Sigmoid colon (tissue), 4 donors: ENCODE measurements around the gene ABCC6.

ENCODE experiments used
- EP300 ChIP-seq, 4 donors: sonication (generic); formaldehyde crosslinking; IDR thresholded peaks; one replicate each; pipeline ENCODE4 v1.6.1; 2017; ENCODE audit warnings: antibody characterized with exemption in 4 of 4
- POLR2A ChIP-seq, 2 donors: fragments of 450-650 bp; IDR thresholded peaks; one replicate each; pipeline ENCODE4 v1.6.1; 2016; ENCODE audit warnings: antibody characterized with exemption in 2 of 2, mild to moderate bottlenecking in 2 of 2, moderate library complexity in 2 of 2
- TF ChIP-seq, protein P1 (sequence below), 4 experiments: fragments of 450-650 bp in 3 of 4; fragments of 200-600 bp in 1 of 4; IDR thresholded peaks; one replicate each; pipeline ENCODE4 v1.5.1; 2016 to 2019; ENCODE audit warnings: antibody characterized with exemption in 4 of 4, mild to moderate bottlenecking in 3 of 4, moderate library complexity in 2 of 4

- TF ChIP-seq POLR2A (IDR thresholded peaks at IDR 0.05) (no peak), EP300 (IDR thresholded peaks at IDR 0.05) (no peak)
- TF ChIP-seq, protein P1, sequence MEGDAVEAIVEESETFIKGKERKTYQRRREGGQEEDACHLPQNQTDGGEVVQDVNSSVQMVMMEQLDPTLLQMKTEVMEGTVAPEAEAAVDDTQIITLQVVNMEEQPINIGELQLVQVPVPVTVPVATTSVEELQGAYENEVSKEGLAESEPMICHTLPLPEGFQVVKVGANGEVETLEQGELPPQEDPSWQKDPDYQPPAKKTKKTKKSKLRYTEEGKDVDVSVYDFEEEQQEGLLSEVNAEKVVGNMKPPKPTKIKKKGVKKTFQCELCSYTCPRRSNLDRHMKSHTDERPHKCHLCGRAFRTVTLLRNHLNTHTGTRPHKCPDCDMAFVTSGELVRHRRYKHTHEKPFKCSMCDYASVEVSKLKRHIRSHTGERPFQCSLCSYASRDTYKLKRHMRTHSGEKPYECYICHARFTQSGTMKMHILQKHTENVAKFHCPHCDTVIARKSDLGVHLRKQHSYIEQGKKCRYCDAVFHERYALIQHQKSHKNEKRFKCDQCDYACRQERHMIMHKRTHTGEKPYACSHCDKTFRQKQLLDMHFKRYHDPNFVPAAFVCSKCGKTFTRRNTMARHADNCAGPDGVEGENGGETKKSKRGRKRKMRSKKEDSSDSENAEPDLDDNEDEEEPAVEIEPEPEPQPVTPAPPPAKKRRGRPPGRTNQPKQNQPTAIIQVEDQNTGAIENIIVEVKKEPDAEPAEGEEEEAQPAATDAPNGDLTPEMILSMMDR (IDR thresholded peaks at IDR 0.05), result no peak
Measured at GRCh38 chr16:16166085-16166484, 57.2 kb downstream of the ABCC6 start.
